Measurements from ENCODE around the gene TMEM131L.

TMEM131L gene

GRCh38 chr4:153514001-153514526 is 47.9 kb downstream of the TMEM131L start:
- no peak for TF ChIP-seq GATA2 (IDR thresholded peaks at IDR 0.05; ENCODE audit: low read depth, low read length)
- TF ChIP-seq GATA3 (IDR thresholded peaks at IDR 0.05; ENCODE audit: low read depth, low read length) = no peak

DNA sequence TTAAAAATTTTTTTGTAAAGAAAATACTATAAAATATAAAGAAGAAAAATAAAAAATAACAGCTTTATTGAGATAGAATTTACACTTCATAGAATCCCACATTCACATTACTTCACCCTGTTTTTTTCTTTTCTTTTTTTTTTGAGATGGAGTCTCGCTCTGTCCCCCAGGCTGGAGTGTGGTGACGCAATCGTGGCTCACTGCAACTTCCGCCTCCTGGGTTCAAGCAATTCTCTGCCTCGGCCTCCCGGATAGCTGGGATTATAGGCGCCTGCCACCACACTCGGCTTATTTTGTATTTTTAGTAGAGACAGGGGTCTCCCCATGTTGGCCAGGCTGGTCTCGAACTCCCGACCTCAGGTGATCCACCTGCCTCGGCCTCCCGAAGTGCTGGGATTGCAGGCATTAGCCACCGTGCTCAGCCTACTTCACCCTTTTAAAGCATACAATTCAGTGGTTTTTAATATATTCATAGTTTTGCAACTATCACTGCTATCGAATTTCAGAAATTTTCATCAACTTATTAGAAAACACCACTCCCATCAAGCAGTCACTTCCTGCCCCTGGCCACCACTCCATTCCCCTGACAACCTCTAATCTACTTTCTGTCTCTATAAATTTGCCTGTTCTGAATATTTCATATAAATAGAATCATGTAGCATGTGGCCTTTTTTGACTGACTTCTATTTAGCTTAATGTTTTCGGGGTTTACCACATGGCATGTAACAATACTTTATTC is 48.7 kb downstream of the TMEM131L start:
- TF ChIP-seq GATA2 (IDR thresholded peaks at IDR 0.05; ENCODE audit: low read depth, low read length) (no peak), GATA3 (IDR thresholded peaks at IDR 0.05; ENCODE audit: low read depth, low read length) (no peak)

- TF ChIP-seq GATA3 (IDR thresholded peaks at IDR 0.05; ENCODE audit: low read depth, low read length) = no peak
- no peak for TF ChIP-seq GATA2 (IDR thresholded peaks at IDR 0.05; ENCODE audit: low read depth, low read length)
Observed at GRCh38 chr4:153517159-153517558, 51.0 kb downstream of the TMEM131L start.

GRCh38 chr4:153518001-153518400 is 51.8 kb downstream of the TMEM131L start:
- TF ChIP-seq GATA3 (IDR thresholded peaks at IDR 0.05; ENCODE audit: low read depth, low read length) = no peak
- no peak for TF ChIP-seq GATA2 (IDR thresholded peaks at IDR 0.05; ENCODE audit: low read depth, low read length)

DNA sequence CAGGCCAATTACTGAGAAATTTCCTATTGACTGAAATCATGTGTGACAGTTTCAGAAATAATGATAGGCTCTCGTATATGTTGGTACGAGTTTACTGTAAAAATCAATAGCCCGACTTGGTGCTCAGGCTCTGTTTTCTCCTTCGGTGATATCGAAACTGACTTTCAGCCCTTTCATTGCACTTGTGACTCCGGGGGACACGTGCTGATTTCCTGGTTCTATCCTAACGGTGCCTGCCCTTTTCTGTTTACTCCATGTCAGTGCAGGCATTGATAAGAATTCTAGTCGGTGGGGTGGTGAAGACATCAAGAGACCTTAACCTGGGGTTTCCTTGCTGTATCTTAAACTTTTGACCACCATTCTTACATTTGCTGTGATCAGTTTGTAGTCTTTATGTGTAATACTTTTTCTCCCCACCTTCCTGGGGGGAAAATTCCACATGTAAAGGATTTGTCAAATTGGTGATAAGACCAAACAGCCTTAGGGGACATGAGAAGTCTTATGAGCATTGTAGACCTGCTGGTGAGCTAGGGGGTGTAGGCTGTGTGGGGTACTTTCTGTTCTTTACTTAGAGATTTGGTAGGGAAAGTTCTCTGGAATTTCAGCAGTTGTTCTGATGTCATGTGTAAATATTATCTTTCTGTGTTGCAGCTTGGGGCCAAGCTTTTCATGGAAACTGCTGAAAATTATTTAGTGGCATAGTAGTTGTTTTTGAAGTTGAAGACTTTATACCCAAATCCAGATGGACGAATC is 52.7 kb downstream of the TMEM131L start:
- no peak for TF ChIP-seq GATA2 (IDR thresholded peaks at IDR 0.05; ENCODE audit: low read depth, low read length)
- no peak for TF ChIP-seq GATA3 (IDR thresholded peaks at IDR 0.05; ENCODE audit: low read depth, low read length)

DNA sequence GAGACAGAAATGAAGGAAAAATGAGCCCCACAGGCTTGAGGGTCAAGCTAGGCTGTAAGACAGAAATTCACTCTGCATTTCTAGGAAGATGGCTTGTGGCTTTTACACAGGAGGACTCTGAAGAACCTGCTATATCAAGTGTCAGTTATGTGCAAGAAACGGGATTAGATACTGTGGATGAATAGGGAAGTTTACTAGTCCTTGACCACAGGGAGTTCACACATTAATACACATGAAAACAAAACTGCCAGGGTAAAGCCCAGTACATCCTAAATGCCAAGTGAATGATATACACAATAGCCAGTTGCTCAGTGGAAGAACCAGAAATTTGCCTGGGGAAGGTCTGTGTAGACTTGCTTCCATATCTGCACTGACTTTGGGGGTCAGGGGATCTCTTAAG is 53.5 kb downstream of the TMEM131L start:
- TF ChIP-seq GATA3 (IDR thresholded peaks at IDR 0.05; ENCODE audit: low read depth, low read length) (no peak), GATA2 (IDR thresholded peaks at IDR 0.05; ENCODE audit: low read depth, low read length) (no peak)

- TF ChIP-seq GATA3 (IDR thresholded peaks at IDR 0.05; ENCODE audit: low read depth, low read length) = no peak
- TF ChIP-seq GATA2 (IDR thresholded peaks at IDR 0.05; ENCODE audit: low read depth, low read length) = no peak
Observed at GRCh38 chr4:153520227-153520626, 54.1 kb downstream of the TMEM131L start.

- TF ChIP-seq GATA2 (IDR thresholded peaks at IDR 0.05; ENCODE audit: low read depth, low read length) = no peak
- no peak for TF ChIP-seq GATA3 (IDR thresholded peaks at IDR 0.05; ENCODE audit: low read depth, low read length)
Observed at GRCh38 chr4:153520801-153521329, 54.7 kb downstream of the TMEM131L start.

GRCh38 chr4:153521478-153521877 is 55.3 kb downstream of the TMEM131L start:
- TF ChIP-seq GATA3 (IDR thresholded peaks at IDR 0.05; ENCODE audit: low read depth, low read length) = no peak
- TF ChIP-seq GATA2 (IDR thresholded peaks at IDR 0.05; ENCODE audit: low read depth, low read length) = no peak

DNA sequence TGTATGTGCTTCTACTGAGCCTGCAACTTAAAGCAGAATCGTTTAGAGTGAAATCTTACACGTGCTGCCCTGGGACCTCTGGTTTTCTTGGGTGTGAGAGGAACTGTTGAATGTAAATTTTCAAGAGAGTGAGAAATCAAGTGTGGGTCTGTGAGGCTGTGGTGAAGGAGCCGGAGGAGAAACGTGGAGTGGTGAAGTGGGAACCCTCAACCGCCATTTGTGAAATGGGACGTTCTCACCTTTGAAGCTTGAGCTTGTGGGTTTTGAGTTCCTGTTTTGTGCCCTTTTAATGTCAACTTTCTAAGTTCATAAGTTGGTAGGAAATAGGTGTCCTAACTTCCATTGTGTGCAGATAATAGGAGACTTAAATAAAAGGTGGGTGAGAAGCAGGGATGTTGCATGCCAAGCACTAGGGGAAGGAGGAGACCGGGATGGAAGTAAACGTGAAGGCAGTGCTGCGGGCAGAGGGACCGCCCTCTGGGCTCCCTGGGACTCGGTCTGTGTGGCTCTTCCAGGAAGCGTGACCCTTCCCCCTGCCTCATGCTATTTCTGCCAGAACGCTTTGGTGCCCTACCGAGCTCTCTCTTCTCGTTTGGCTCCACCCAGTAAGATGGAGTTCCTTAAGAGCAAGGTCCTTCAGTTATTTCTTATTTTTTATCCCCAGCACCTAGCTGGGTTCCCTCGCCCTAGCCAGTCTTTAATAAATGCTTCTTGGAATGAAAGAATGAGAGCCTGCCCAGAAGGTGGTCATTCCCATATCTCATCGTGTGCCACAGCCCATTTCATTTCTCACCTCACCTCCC is 56.0 kb downstream of the TMEM131L start:
- TF ChIP-seq GATA3 (IDR thresholded peaks at IDR 0.05; ENCODE audit: low read depth, low read length) = no peak

GRCh38 chr4:153522802-153523094 is 56.6 kb downstream of the TMEM131L start:
- TF ChIP-seq GATA3 (IDR thresholded peaks at IDR 0.05; ENCODE audit: low read depth, low read length) (no peak), GATA2 (IDR thresholded peaks at IDR 0.05; ENCODE audit: low read depth, low read length) (no peak)

DNA sequence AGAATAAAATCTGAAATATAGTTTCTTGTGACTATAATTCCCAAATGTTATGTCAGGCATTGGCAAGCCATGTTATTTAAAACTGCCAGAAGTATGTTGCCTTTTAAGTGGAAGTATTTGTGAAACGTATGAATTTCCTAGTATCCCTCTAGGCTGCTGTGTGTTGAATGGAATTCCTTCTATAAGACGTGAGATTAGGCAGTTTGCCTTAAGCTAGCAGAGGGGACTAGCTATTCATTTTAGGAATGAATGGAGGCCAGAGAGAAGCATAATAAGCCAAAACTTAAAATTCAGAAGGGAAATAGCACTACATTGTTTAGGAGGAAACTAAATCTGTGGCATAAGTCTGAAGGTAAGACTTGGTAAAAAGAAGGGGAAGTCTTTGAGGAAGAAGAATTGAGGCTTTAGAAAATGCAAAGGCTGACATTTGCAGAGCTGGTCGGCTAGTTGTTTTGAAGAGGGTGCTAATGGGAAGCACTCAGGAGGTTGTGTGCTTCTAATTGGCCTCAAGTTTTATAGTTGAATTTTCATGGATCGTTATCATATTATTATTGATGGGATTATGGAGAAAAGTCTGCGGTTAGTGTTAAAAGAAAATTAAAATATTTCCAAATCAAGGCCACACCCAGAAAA is 57.1 kb downstream of the TMEM131L start:
- TF ChIP-seq GATA2 (IDR thresholded peaks at IDR 0.05; ENCODE audit: low read depth, low read length) = no peak
- TF ChIP-seq GATA3 (IDR thresholded peaks at IDR 0.05; ENCODE audit: low read depth, low read length) = no peak

DNA sequence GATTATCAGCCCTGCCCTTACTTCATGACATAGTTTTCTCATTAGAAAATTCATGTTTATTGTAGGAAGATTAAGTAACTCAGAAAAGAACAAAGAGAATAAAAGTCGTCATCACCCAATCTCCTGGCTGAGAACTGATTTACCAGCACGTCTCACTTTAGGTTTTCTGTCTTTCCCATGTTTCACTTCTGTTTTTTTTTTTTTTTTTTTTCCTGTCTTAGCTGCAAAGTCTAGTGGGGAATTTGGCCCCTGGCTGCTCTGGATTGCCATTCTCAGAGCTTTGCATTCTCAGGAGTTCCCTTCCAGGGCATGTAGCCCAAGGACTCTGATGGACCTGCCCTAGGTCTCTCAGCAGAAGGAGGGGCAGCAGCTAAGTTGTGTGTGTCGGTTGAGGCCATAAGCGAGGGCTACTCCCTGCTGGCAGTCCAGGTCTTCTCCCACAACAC is 57.8 kb downstream of the TMEM131L start:
- no peak for TF ChIP-seq GATA2 (IDR thresholded peaks at IDR 0.05; ENCODE audit: low read depth, low read length)
- no peak for TF ChIP-seq GATA3 (IDR thresholded peaks at IDR 0.05; ENCODE audit: low read depth, low read length)

DNA sequence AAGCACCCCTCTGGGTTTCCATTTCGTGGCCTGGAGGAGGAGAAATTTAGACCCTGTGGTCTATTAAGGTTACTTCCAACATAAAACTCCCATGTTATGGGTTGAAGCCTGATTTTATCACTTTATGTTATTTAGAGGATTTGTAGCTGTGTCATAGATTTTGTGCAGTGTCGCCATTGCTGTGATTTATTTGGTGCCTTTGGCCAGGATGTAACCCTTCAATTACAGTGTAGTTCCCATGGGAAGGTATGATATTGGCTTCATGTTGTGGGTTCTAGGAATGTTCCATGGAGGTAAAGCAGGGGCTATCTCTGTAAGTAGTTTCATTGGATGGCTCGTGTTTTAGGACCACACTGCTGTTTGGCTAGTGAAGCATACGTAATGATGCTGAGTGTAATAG is 58.5 kb downstream of the TMEM131L start:
- TF ChIP-seq GATA3 (IDR thresholded peaks at IDR 0.05; ENCODE audit: low read depth, low read length) = no peak
- TF ChIP-seq GATA2 (IDR thresholded peaks at IDR 0.05; ENCODE audit: low read depth, low read length) = no peak
